Stimulated activated CD8-positive, alpha-beta memory T cell treated with anti-CD3 and anti-CD28 coated beads, Interleukin-4, amount 100 ng/mL, for 1 hour (primary cell): ENCODE data around the gene GRAMD1B.

ENCODE experiments used
- DNase-seq, 2 donors: peaks; one replicate each; pipeline ENCODE4 v3.0.0-alpha.2; 2020; ENCODE audit warnings: low read depth in 2 of 2, low spot score in 1 of 2

Gene GRAMD1B

DNA sequence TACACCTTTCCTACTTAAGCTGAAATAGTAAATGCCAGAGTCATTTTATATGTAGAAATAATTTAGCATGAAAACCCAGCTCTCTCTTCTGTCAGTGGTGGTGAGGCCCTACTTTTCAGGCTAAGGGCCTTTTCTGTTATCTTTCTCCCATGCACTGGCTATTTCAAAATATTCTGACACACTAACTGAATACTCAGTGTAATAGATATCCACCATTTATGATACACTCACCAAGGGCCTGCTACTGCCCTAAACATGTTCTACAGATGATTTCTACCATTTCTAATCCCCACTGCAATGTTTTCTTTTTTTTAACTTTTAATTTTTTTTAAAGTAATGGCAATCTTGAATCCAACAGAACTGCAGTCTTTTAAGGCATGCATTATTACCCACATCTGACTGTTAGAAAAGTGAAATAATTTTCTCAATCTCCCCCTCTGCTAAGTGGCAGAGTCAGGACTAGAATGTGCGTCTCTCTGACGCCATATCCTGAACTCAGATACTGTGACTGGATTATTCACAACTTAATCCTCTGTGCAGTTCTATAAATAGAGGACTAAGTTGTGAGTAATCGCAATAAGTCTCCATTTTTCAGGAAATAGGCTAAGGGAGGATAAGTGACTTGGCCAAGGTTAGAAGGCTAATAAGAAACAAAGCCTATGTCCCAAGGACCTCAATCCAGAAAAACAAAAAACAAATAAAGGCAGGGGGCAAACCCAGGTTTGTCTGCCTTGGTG is 44.0 kb downstream of the GRAMD1B start:
- no peak for DNase-seq

DNA sequence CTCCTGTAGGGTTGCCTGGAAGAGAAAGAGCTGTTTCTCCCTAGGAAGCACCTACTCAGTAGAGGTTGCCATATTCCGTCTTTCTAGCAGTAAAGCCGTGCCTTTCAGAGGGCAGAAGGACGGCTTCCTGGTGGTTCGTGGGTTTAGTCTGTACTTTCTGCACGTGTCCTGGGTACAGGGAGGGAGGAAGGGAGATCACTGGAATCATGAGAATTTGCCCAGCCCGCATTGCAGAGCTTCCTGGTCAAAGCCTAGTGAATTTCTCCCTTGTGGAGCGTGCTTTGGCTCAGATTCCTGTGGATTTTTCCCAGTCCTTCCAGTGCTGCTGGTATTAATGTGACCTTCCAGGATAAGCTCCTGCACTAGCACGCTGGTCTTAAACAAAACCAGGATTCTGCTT is 44.9 kb downstream of the GRAMD1B start:
- DNase-seq = no peak

- DNase-seq = no peak
These were observed 45.4 kb downstream of the GRAMD1B start for GRCh38 chr11:123475469-123475868.

GRCh38 chr11:123477205-123477907 is 47.3 kb downstream of the GRAMD1B start:
- no peak for DNase-seq

DNA sequence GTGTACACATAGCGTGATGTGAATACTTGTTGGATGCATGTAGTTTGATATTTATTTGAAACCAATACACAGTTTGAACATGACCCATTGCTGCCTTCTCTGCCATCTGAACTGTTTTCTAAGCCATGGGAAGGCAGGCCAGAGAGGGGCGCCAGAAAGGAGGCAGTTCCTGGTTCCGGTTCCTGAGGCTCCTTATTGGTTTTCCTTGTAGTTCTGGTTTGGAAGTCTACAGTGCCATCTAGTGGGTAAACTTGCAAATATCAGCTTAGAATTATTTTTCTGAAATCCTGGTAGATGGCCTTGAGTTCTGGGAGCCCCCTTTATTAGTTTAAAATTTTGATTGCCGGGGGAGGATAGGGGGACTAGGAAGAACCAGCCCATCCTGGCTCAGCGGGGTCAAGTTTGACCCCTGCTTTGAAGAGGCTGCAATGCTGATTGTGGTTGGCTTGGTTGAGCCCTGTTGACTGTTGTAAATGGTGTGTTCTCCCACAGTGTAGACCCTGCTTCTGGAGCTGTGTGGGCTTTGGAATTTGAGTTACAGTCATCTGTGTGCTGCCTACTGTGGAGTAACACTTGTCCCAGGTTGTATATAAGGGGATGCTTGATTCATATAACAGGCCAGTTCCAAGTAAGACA is 48.4 kb downstream of the GRAMD1B start:
- no peak for DNase-seq

GRCh38 chr11:123479048-123479837 is 49.2 kb downstream of the GRAMD1B start:
- no peak for DNase-seq

DNA sequence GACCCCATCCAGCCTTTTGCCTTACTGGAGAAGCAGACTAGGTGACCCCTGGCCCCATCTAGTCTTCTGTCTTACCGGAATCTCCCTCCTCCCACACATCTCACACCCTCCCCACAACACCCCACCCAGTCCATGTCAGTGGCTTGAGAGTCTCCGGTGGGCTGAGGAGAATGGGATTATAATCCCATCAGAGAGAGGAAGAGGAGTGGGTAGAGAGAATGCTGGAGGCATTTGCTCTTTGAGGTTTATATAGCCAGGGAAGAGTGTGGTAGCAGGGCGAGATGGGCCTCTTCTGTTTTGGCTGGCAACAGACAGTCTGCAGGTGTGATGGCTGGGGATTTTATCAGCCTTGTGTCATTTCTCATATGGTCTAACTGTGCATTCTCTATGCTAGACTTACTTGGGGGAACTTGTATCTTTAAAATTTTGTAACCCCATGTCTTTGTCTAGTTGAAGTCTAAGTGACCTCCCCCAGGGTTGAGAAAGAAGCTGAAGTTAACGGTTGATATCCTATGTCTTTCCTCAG is 50.3 kb downstream of the GRAMD1B start:
- DNase-seq = no peak

- DNase-seq = no peak
These were observed 50.8 kb downstream of the GRAMD1B start for GRCh38 chr11:123480882-123481281.

- no peak for DNase-seq
These were observed 51.6 kb downstream of the GRAMD1B start for GRCh38 chr11:123481640-123482039.

DNA sequence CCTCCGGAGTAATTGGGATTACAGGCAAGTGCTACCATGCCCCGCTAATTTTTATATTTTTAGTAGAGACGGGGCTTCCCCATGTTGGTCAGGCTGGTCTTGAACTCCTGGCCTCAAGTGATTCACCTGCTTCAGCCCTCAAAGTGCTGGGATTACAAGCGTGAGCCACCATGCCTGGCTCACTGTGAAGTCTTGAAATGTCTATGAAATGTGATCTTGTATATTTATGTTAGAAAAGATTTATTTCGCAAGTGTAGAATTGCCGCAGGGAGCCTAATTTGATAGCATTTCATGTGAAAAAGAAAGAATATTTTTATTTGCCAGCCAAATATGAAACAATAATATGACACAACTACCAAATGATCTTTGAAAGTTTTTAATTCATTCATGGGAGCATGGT is 52.1 kb downstream of the GRAMD1B start:
- DNase-seq = no peak

DNA sequence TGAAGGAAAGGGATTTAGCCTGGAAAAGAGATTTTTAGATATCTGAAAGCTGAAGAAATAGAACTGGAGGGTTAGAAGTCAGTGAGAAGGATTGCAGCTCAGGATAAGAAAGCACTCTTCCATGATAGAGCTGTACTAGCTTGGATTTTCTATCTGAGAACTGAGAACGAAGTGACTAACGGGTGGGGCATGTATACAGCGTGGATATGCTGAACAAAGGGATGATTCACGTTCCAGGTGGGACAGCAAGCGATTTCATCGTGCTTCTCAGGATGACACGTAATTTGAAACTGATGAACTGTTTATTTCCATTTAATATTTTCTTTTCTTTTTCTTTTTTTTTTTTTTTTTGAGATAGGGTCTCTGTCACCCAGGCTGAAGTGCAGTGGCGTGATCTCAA is 53.0 kb downstream of the GRAMD1B start:
- DNase-seq = no peak

DNA sequence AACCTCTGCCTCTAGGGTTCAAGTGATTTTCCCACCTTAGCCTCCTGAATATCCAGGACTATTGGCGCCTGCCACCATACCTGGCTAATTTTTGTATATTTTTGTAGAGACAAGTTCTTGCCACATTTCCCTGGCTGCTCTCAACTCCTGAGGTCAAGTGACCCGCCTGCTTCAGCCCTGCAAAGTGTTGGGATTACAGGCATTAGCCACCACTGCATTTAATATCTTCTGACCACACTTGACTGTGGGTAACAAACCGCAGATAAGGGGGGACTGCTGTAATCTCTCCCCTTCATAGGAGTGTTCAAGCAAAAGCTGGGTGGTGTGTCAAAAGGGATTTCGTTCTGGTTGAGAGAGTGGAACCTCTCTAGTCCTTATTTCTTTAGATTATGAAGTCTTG is 53.4 kb downstream of the GRAMD1B start:
- DNase-seq = no peak

DNA sequence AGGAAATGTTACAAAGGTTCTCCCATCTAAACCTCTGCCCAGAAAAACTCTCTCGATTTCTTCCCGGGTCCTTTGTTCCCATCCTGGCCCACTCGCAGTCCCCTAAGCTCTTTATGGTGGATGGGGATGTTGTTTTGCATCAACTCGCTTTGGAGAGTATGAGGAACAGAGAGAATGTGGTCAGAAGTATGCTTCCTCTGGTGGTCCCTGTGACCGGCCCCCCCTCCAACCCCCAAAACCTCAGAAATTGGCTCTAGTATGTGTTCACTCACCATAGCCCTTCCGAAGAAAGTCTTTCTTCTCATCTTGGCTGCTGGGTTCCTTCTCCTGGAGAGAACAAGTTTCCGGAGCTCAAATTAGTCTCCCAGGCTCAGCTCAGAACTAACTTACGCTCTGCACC is 54.4 kb downstream of the GRAMD1B start:
- no peak for DNase-seq

GRCh38 chr11:123487157-123487744 is 57.2 kb downstream of the GRAMD1B start:
- DNase-seq = no peak

DNA sequence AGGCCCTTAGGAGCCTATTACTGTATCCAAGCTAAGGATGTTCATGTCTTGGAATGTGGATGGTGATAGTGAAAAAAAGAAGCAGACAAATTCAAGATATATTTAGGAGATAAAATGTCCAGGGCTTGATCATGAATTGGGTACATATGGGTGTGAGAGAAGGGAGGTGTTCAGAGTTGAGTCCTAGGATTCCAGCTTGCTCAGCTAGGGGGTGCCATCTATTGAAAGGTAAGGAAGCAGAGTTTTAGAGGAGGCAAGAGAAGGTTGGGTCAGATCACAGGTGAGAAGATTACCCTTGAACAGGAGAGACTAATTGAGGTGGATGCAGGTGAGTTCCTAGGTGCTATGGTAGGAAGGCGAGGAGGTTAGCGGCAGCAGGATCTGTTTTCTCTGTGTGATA is 60.5 kb downstream of the GRAMD1B start:
- DNase-seq = no peak

DNA sequence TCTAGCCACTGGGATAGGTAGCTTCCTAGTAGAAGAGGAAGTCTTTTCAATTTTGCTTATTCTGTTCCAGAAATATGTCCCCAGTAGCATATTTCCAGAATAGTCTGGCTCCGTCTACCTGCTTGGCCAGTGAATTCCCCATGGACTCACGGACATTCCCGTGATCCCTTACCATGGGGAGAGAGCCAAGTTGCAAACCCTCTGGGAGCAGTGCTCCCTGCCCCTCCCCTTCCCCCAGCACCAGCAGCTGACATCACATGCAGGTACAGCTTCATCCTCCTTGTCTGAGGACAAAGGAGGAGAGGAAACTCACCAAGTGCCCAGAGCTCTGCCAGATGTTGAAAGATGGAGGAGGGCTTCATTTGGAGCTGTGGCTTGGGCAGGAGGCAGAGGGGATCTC is 61.2 kb downstream of the GRAMD1B start:
- no peak for DNase-seq

- no peak for DNase-seq
These were observed 63.4 kb downstream of the GRAMD1B start for GRCh38 chr11:123493349-123494063.

DNA sequence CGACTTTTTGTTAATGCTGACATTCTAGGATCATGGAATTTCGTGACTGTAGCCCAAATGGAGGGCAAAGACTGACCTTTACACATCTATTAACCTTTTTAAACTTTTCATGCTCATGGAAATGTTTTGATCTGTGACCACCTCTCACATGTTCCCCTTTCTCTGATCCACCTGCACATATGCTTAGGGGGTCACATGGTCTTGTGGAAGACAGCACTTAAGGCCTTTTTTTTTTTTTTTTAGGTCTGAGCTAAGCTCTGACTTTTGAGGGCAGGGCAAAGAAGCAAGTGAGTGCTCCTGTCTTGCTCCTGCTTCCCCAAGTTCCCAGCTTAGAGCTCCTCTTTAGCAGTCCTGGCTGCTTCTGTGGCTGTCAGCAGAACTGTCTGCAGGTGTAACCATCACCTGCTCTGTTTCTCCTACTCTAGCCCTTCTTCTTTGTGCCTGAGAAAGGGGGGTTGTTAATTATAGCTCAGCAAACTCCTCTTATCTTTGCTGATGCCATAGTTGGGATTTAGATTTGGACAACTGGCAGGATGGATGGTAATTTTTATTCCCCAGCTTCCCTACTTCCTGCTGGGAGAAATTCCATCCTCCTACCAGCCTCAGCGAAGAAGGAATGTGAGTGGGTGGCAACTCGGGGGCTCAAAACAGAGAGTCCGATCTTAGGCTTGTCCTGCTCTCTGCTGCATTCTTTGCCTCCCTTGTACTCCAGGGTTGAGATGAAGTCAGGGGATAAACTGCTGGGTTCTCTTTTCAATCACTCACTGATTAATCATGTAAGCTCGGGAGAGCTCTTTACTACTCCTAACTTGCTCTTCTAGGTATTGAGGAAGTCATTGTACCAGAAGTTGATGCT is 64.4 kb downstream of the GRAMD1B start:
- no peak for DNase-seq

DNA sequence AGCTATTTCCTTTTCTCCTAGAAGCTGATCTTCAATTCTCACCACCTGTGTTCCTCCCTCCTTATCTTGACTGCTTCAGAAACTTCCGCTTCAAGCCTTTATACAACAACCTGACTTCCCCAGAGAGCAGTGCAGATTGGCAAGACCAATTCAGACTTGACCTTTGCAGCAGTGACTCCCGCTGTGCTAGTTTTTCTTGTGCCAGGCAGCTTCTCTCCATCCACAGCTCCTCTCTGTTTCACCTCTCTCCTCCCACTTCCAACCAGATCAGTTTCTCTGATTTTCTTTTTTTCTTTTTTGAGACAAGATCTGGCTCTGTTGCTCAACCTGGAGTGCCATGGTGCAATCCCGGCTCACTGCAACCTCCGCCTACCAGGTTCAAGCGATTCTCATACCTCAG is 74.3 kb downstream of the GRAMD1B start:
- DNase-seq = no peak
